ENCODE measurements around the gene FLOT1. TPM values are rescaled to one million over a fixed set of nuclear protein-coding genes. Genes with fewer than 3 reads are reported as not detected.
"Not testable (repeated sequence)": the region's sequence is repeated elsewhere in the genome, so short reads cannot be mapped to it uniquely, and the experiment has no call there.

The FLOT1 gene
- total RNA-seq, 4 donors from 2014 or later, result 46.7 to 88.8 (median 64.4) TPM

GRCh38 chr6:30723843-30724741 is 18.4 kb downstream of the FLOT1 start:
- 29 to 41% methylated on average over 5 to 13 of the region's 29 CpGs for WGBS, 2 donors
- H3K9me3 ChIP-seq; DNase-seq; H3K4me3 ChIP-seq; H3K27me3 ChIP-seq; intact Hi-C loops (cut with DNase I): not testable (repeated sequence)
- peaks cover 26 to 78% (median 31%) of the 10 kb centered on the region in 3 donors for H3K4me1 ChIP-seq
- peak in 1 of 6 experiments; percentile 11 for TF ChIP-seq CTCF (IDR thresholded peaks at IDR 0.05)
- H3K36me3 ChIP-seq, result peaks cover 25 to 68% (median 41%) of the 10 kb centered on the region in 3 donors
- H3K27ac ChIP-seq, result peak overlapping the region; percentile 24 to 96 (median 34)

GRCh38 chr6:30723159-30723842 is 19.2 kb downstream of the FLOT1 start:
- Histone ChIP-seq H3K4me1 (peaks cover 34 to 86% (median 35%) of the 10 kb centered on the region in 3 donors), H3K4me3 (peak overlapping the region in 1 of 4 donors; percentile 72), H3K27ac (peak overlapping the region; percentile 24 to 96 (median 94)), H3K36me3 (peaks cover 25 to 60% (median 41%) of the 10 kb centered on the region in 3 donors)
- H3K9me3 ChIP-seq; DNase-seq; H3K27me3 ChIP-seq; intact Hi-C loops (cut with DNase I): not testable (repeated sequence)
- 33 to 42% methylated on average over 8 to 16 of the region's 16 CpGs for WGBS, 2 donors

GRCh38 chr6:30722280-30723112 is 20.0 kb downstream of the FLOT1 start:
- Histone ChIP-seq H3K4me1 (peaks cover 40 to 85% (median 40%) of the 10 kb centered on the region in 3 donors), H3K27ac (peak overlapping the region; percentile 91 to 96 (median 94)), H3K4me3 (peak overlapping the region; percentile 57 to 75 (median 72)), H3K36me3 (peaks cover 25 to 52% (median 34%) of the 10 kb centered on the region in 3 donors), H3K27me3 (no peaks in the 10 kb centered on the region), H3K9me3 (no peaks in the 10 kb centered on the region)
- intact Hi-C loops (cut with DNase I), result no loop called here
- TF ChIP-seq POLR2A (IDR thresholded peaks at IDR 0.05) (peak in 1 of 4 donors; percentile 9), CTCF (IDR thresholded peaks at IDR 0.05) (peak; percentile 92 to 100 (median 99))
- no peak for DNase-seq
- WGBS, 2 donors, result 5 to 7% methylated on average over 26 to 27 of the region's 27 CpGs

- H3K9me3 ChIP-seq; intact Hi-C loops (cut with DNase I); H3K27me3 ChIP-seq; DNase-seq: not testable (repeated sequence)
- WGBS, 2 donors, result 0 to 7% methylated on average over 10 of the region's 10 CpGs
- Histone ChIP-seq H3K4me1 (peaks cover 40 to 80% (median 40%) of the 10 kb centered on the region in 3 donors), H3K36me3 (peaks cover 25 to 47% (median 29%) of the 10 kb centered on the region in 3 donors), H3K27ac (peak overlapping the region; percentile 91 to 96 (median 94)), H3K4me3 (peak overlapping the region; percentile 57 to 75 (median 72))
Observed at GRCh38 chr6:30722025-30722279, 20.5 kb downstream of the FLOT1 start.

GRCh38 chr6:30721198-30722024 is 21.1 kb downstream of the FLOT1 start:
- TF ChIP-seq CTCF (IDR thresholded peaks at IDR 0.05), result peak; percentile 29 to 61 (median 48)
- peak in 3 of 4 donors; percentile 12 to 66 (median 47) for TF ChIP-seq POLR2A (IDR thresholded peaks at IDR 0.05)
- WGBS, 2 donors, result 1 to 2% methylated on average over 8 to 17 of the region's 71 CpGs
- no peaks in the 10 kb centered on the region for H3K27me3 ChIP-seq
- H3K4me3 ChIP-seq, result peak overlapping the region; percentile 57 to 75 (median 72)
- peaks cover 25 to 41% (median 29%) of the 10 kb centered on the region in 3 donors for H3K36me3 ChIP-seq
- peak overlapping the region; percentile 91 to 96 (median 94) for H3K27ac ChIP-seq
- intact Hi-C loops (cut with DNase I), result loop anchor here (2.0 kb wide), 1 partner anchor 43 kb away; no protein-coding TSS in a partner anchor
- peak; percentile 52 for DNase-seq
- H3K9me3 ChIP-seq, result no peaks in the 10 kb centered on the region
- H3K4me1 ChIP-seq, result peaks cover 44 to 83% (median 44%) of the 10 kb centered on the region in 3 donors

Data from esophagus squamous epithelium (tissue), 5 donors.